Body of pancreas (tissue), 4 donors: ENCODE results near the gene TCEA2.

Experiments used
- POLR2A ChIP-seq, 3 donors: fragments of 450-650 bp; IDR thresholded peaks; one replicate each; pipeline ENCODE4 v1.6.1; 2016; ENCODE audit warnings: antibody characterized with exemption in 3 of 3, mild to moderate bottlenecking in 2 of 3
- TF ChIP-seq, protein P1 (sequence below), 7 experiments: fragments of 450-650 bp in 4 of 7; fragments of 200-600 bp in 3 of 7; sonication (generic) in 3 of 7; IDR thresholded peaks; one replicate each; pipeline ENCODE4 v1.5.1; 2016 to 2019; ENCODE audit warnings: antibody characterized with exemption in 7 of 7

DNA sequence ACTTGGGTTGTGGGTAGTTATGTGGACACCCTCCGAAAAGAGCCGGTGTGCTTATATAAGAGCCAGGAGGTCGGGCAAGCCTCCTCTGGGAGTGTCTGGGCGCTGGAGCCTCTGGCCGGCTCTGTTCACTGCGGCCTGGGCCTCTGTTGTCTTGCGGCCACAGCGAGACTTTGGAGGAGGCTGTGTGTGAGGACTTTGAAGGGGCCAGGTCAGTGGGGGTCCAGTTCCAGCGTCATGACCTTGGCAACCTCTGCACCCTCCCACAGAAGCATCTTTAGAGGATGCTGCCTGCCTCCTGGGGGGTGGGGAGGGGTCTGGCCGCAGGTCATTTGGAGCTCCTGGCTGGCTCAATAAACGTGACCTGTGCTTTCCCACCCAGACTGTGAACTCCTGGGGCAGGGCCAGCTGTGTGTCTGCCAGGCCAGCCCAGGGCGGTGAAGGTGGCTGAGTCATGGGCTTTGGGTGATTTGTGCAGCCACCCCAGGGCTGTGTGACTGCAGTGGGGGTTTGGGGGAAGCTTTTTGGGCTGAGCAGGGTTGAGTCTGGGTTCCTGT lies 1.2 kb downstream of the TCEA2 start:
- TF ChIP-seq, protein P1, sequence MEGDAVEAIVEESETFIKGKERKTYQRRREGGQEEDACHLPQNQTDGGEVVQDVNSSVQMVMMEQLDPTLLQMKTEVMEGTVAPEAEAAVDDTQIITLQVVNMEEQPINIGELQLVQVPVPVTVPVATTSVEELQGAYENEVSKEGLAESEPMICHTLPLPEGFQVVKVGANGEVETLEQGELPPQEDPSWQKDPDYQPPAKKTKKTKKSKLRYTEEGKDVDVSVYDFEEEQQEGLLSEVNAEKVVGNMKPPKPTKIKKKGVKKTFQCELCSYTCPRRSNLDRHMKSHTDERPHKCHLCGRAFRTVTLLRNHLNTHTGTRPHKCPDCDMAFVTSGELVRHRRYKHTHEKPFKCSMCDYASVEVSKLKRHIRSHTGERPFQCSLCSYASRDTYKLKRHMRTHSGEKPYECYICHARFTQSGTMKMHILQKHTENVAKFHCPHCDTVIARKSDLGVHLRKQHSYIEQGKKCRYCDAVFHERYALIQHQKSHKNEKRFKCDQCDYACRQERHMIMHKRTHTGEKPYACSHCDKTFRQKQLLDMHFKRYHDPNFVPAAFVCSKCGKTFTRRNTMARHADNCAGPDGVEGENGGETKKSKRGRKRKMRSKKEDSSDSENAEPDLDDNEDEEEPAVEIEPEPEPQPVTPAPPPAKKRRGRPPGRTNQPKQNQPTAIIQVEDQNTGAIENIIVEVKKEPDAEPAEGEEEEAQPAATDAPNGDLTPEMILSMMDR (IDR thresholded peaks at IDR 0.05) = no peak
- TF ChIP-seq POLR2A (IDR thresholded peaks at IDR 0.05) = no peak
